Measurements from ENCODE around the gene NAA16. TPM values are rescaled to one million over a fixed set of nuclear protein-coding genes. Genes with fewer than 3 reads are reported as not detected.

NAA16 gene
- total and polyA plus RNA-seq, 2 of the 4 experiments (the other 2 are of a cell fraction), result 6.6 to 8.8 TPM

DNA sequence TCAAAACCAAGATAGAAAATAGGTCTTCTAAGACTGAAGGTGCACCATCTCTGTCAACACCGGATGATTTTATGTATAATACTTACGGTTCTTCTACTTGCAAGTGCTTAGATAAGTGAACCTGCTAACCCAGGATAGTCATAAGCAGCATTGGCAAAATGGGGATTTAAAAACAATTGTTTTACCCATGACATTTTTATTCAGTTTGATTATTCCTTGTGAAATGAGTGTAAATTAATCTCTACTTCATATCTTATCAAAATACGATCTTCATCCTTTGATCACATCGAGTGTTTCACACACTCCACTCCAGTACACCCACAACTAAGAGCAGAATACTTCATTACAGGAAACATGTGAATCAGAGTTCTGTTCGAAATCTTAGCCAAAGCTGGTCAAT lies 24.7 kb upstream of the NAA16 start:
- no peak overlapping the region for H2AFZ ChIP-seq (replicated peaks; ENCODE audit: low read length, poor library complexity)
- H3K4me2 ChIP-seq (ENCODE audit: low read depth, low read length), result no peak overlapping the region
- H2BK15ac ChIP-seq (ENCODE audit: low read depth, low read length), result peak overlapping the region; percentile 56; the same call in 2 of the 3 replicates
- H3K9me1 ChIP-seq (ENCODE audit: insufficient read depth, low read length), result no peaks in the 10 kb centered on the region
- no peak overlapping the region for H2AK9ac ChIP-seq (replicated peaks; ENCODE audit: low read depth, low read length, poor library complexity)
- no peaks in the 10 kb centered on the region for H3K36me3 ChIP-seq (ENCODE audit: control insufficient read depth, insufficient read depth, low read length)
- no peak overlapping the region for H4K8ac ChIP-seq (ENCODE audit: low read depth in 2 of 2, low read length in 2 of 2)
- no peaks in the 10 kb centered on the region for H3K79me1 ChIP-seq (ENCODE audit: low read depth in 1 of 2, low read length in 2 of 2)
- no peak overlapping the region for H4K91ac ChIP-seq (ENCODE audit: insufficient read depth, low read depth, low read length)
- no peak overlapping the region for H3K18ac ChIP-seq (ENCODE audit: low read depth, low read length)
- no peaks in the 10 kb centered on the region for H4K20me1 ChIP-seq (ENCODE audit: insufficient read depth, low read length)
- ChIA-PET CTCF (no interaction called here), POLR2A (ENCODE audit: unreplicated experiment) (no interaction called here)
- no peak overlapping the region for H4K5ac ChIP-seq (ENCODE audit: low read depth, low read length)
- no peak overlapping the region for H3K14ac ChIP-seq (replicated peaks; ENCODE audit: low read depth, low read length)
- H3K4me3 ChIP-seq (ENCODE audit: insufficient read depth, low read depth, low read length), result no peak overlapping the region
- 0 out of 2 replicates have a peak, but pooled peaks cover 2% of the 10 kb centered on the region for H3K9me3 ChIP-seq (ENCODE audit: control insufficient read depth, insufficient read depth, low read length)
- H3K23ac ChIP-seq (ENCODE audit: low read depth, low read length), result no peak overlapping the region
- H3K4ac ChIP-seq (ENCODE audit: low read depth, low read length), result no peak overlapping the region
- no peak overlapping the region for H2BK20ac ChIP-seq (ENCODE audit: low read depth, low read length)
- ATAC-seq (ENCODE audit: low read depth) (no peak), DNase-seq (no peak)
- dilution Hi-C loops (cut with HindIII; ENCODE audit: low sequenced_read_pairs, unreplicated experiment) (no loop called here), in situ Hi-C loops (cut with MboI; ENCODE audit: low sequenced_read_pairs) (no loop called here), intact Hi-C loops (cut with micrococcal nuclease) (no loop called here)
- H3K4me1 ChIP-seq (ENCODE audit: control insufficient read depth, insufficient read depth, low read length), result peaks cover 4% of the 10 kb centered on the region; the same call in 1 of the 2 replicates
- no TSS peak for BruUV-seq (replicated peaks)
- H3K56ac ChIP-seq (ENCODE audit: extremely low read depth, insufficient read depth, low read length), result no peak overlapping the region
- no peak overlapping the region for H3K27ac ChIP-seq (ENCODE audit: insufficient read depth, low read length)
- H2BK5ac ChIP-seq (ENCODE audit: low read depth, low read length, poor library complexity, severe bottlenecking), result no peak overlapping the region
- TF ChIP-seq RCOR1 (IDR thresholded peaks at IDR 0.05; ENCODE audit: insufficient replicate concordance, low read length), result no peak
- no peak for TF ChIP-seq SMC3 (IDR thresholded peaks at IDR 0.05; ENCODE audit: low read depth, low read length)
- no CpG with 5 or more reads among the region's 5 CpGs for WGBS, 2 experiments (ENCODE audit: extremely low coverage in 2 of 2, insufficient read length in 1 of 2)
- no peaks in the 10 kb centered on the region for H3K27me3 ChIP-seq (ENCODE audit: control insufficient read depth, insufficient read depth, low read length)
- H2BK120ac ChIP-seq (ENCODE audit: low read depth, low read length), result peak overlapping the region; percentile 62; the same call in 1 of the 2 replicates
- no peak overlapping the region for H2AK5ac ChIP-seq (ENCODE audit: low read depth, low read length)
- H3K9ac ChIP-seq (ENCODE audit: low read depth, low read length), result no peak overlapping the region

Measured in IMR-90 (cell line).